ENCODE data around the gene FICD.

DNA sequence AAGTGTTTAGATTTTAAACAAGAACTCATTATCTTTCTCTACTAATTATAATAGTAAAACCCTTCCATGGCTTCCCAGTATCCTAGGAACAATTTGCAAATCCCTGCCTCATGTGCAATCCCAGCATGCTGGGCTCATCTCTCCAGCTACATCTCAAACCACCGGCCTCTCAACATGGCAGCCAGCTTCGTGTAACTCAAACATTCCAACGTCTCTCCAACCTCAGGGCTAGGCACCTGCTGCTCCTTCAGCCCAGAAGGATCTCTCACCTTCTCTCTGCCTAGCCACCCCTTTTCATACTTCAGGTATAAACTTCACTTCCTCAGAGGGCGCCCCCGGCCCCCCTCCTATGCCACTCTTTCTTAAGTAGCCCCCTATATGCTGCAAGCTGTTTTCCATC lies 38.7 kb downstream of the FICD start:
- TF ChIP-seq EP300 (IDR thresholded peaks at IDR 0.05): no peak
- TF ChIP-seq CTCF (IDR thresholded peaks at IDR 0.05): no peak

All from esophagus muscularis mucosa (tissue), 3 donors.